ENCODE data around the gene EGR4. TPM values are rescaled to one million over a fixed set of nuclear protein-coding genes. Genes with fewer than 3 reads are reported as not detected.
A peak's percentile ranks its signal among the peaks of the same experiment; 100 is the strongest.

EGR4 gene
- total RNA-seq, 4 donors from 2014 or later = not detected

- TF ChIP-seq POLR2A (IDR thresholded peaks at IDR 0.05) = no peak
- no peak for TF ChIP-seq CTCF (IDR thresholded peaks at IDR 0.05)
- DNase-seq (ENCODE audit: low spot score in 2 of 2) = no peak
- peak overlapping the region; percentile 18 for H3K4me3 ChIP-seq (ENCODE audit: low read depth, poor library complexity, severe bottlenecking)
- WGBS, 2 donors = 2 to 11% methylated on average over 14 to 52 of the region's 64 CpGs
- intact Hi-C loops (cut with DNase I; ENCODE audit: low total_unique reads) = no loop called here
Observed at GRCh38 chr2:73292906-73293533, 328 bp downstream of the EGR4 start.

- TF ChIP-seq POLR2A (IDR thresholded peaks at IDR 0.05) (no peak), CTCF (IDR thresholded peaks at IDR 0.05) (no peak)
- WGBS, 2 donors = 4 to 7% methylated on average over 9 to 38 of the region's 38 CpGs
- no peak overlapping the region for H3K4me3 ChIP-seq (ENCODE audit: low read depth, poor library complexity, severe bottlenecking)
- intact Hi-C loops (cut with DNase I; ENCODE audit: low total_unique reads) = no loop called here
- DNase-seq (ENCODE audit: low spot score in 2 of 2) = peak in 1 of 2 donors; percentile 72
Observed at GRCh38 chr2:73292316-73292905, 937 bp downstream of the EGR4 start.

- no peak for DNase-seq (ENCODE audit: low spot score in 2 of 2)
- intact Hi-C loops (cut with DNase I; ENCODE audit: low total_unique reads) = no loop called here
- H3K4me3 ChIP-seq (ENCODE audit: low read depth, poor library complexity, severe bottlenecking) = no peak overlapping the region
- no peak for TF ChIP-seq CTCF (IDR thresholded peaks at IDR 0.05)
- 1 to 3% methylated on average over 35 to 42 of the region's 82 CpGs for WGBS, 2 donors
Observed at GRCh38 chr2:73291461-73292315, 1.7 kb downstream of the EGR4 start.

- DNase-seq (ENCODE audit: low spot score in 2 of 2) = no peak
- H3K4me3 ChIP-seq (ENCODE audit: low read depth, poor library complexity, severe bottlenecking) = no peak overlapping the region
- intact Hi-C loops (cut with DNase I; ENCODE audit: low total_unique reads) = no loop called here
- 3 to 6% methylated on average over 34 of the region's 34 CpGs for WGBS, 2 donors
- TF ChIP-seq POLR2A (IDR thresholded peaks at IDR 0.05) = no peak
- no peak for TF ChIP-seq CTCF (IDR thresholded peaks at IDR 0.05)
Observed at GRCh38 chr2:73291093-73291460, 2.3 kb downstream of the EGR4 start.

- TF ChIP-seq POLR2A (IDR thresholded peaks at IDR 0.05) (no peak), CTCF (IDR thresholded peaks at IDR 0.05) (no peak)
- no peak overlapping the region for H3K4me3 ChIP-seq (ENCODE audit: low read depth, poor library complexity, severe bottlenecking)
- intact Hi-C loops (cut with DNase I; ENCODE audit: low total_unique reads) = no loop called here
- WGBS, 2 donors = 53 to 58% methylated on average over 6 of the region's 6 CpGs
- no peak for DNase-seq (ENCODE audit: low spot score in 2 of 2)
Observed at GRCh38 chr2:73290049-73290839, 3.1 kb downstream of the EGR4 start.

Data from lower leg skin (tissue), 4 donors.